ENCODE data around the gene FHOD3.
"Not testable (repeated sequence)": the region's sequence is repeated elsewhere in the genome, so short reads cannot be mapped to it uniquely, and the experiment has no call there.

The FHOD3 gene

GRCh38 chr18:36350251-36350651 is 52.7 kb downstream of the FHOD3 start:
- no peak for DNase-seq (ENCODE audit: low read depth in 3 of 3)

- no peak for DNase-seq (ENCODE audit: low read depth in 3 of 3)
Observed at GRCh38 chr18:36350839-36351469, 53.4 kb downstream of the FHOD3 start.

GRCh38 chr18:36352384-36352783 is 54.9 kb downstream of the FHOD3 start:
- DNase-seq (ENCODE audit: low read depth in 3 of 3): no peak

DNA sequence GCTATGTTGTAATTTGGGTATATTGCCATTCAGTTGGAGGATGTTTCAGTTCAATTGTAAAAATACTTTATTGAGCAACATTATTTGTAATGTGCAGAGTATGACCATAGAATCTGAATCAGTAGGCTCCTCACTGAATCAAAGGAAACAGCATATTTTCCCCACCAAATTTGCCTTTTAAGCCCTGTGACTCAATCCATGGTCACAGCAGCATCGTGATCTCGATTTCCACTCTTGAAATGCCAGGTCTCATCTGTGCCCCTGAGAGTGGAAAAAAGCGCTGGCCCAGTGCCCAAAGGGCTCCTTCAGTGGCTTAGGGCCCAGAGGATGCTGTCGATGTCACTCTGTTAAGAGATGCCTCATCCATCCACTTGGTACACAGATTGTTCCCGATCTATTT is 57.5 kb downstream of the FHOD3 start:
- no peak for DNase-seq (ENCODE audit: low read depth in 3 of 3)

DNA sequence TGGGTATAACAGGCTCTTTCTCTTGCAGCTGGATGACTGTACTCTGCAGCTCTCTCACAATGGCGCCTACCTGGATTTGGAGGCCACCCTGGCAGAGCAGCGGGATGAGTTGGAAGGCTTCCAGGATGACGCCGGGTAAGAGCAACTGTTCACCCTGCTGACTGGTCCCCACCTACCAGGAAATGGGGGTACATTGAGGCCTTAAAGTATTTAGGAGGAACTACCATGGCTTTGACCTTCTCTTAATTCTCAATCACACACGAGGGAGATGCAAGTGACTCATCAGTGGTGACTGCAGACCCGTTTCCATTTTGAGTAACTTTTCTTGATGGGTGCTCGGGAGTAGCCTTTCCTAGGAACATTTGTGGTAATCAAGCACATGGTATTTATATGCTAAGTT is 58.0 kb downstream of the FHOD3 start:
- DNase-seq (ENCODE audit: low read depth in 3 of 3): no peak

- not testable (repeated sequence) for DNase-seq (ENCODE audit: low read depth in 3 of 3)
Observed at GRCh38 chr18:36356741-36357140, 59.2 kb downstream of the FHOD3 start.

DNA sequence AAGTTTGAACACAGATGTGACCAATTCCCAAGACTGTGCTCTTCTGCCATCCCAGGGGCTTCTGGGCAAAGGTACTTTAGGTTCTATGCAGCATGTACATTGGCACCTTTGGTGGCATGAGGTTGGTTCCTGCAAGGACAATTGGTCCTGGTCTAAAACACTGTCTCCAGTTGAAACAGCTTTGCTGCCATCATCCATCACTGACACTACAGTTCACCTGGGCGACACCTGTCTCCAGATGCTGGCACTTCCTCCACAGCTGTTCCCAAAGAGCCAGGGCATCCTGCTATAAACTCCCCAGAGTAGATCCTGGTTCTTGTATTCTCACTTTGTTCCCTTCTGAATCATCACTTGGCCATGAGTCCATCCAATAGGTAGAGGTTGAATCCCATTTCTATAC is 60.6 kb downstream of the FHOD3 start:
- no peak for DNase-seq (ENCODE audit: low read depth in 3 of 3)

- no peak for DNase-seq (ENCODE audit: low read depth in 3 of 3)
Observed at GRCh38 chr18:36360256-36360909, 62.9 kb downstream of the FHOD3 start.

DNA sequence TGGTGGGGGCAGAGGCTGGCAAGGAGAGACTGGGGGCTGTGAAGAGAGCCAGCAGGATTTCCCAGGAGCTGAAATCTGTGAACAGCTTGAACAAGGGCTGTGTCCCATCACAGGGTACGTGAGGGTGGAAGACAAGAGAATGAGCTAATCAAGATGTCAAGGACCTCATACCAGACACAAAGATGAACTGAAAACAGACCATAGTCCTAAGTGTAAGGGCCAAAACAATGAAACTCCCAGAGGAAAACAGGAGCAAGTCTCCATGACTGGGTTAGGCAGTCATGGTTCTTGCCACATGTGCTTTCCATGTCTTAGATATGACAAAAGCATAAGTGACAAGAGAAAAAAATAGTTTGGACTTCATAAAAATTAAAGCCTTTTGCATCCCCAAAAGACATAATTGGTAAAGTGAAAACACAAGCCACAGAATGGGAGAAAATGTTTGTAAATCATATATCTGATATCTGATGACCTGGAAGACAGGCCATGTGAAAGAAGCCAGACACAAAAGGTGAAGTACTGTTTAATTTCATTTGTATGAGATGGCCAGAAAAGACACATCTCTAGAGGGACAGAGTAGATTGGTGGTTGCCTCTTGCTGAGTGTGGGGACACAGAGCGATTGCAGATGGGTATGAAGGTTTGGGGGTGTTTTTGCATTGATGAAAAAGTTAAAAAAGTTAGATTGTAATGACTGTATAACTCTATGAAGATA is 67.6 kb downstream of the FHOD3 start:
- DNase-seq (ENCODE audit: low read depth in 3 of 3): no peak

- no peak for DNase-seq (ENCODE audit: low read depth in 3 of 3)
Observed at GRCh38 chr18:36365836-36366775, 68.6 kb downstream of the FHOD3 start.

GRCh38 chr18:36366994-36367839 is 69.7 kb downstream of the FHOD3 start:
- DNase-seq (ENCODE audit: low read depth in 3 of 3): no peak

- DNase-seq (ENCODE audit: low read depth in 3 of 3): no peak
Observed at GRCh38 chr18:36368889-36369288, 71.4 kb downstream of the FHOD3 start.

DNA sequence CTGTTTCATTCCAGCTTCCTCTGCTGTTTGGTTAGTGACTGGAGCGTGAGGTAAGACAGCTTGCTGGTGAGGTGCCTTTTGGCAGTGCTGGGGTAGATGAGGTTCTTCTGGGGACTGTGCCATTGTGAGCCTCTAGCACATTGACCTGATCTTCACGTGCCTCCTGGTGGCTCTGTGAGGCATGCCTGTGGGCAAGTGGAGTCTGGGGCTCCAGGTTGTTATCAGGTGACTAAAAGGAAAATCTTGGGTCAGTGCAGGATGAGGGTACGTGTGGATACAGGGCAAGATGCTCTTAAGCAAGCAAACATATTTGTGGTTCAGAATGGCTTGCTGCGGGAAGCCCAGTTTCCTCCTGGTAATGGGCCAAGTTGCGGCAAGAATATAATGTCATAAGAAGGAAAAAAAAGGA is 75.4 kb downstream of the FHOD3 start:
- no peak for DNase-seq (ENCODE audit: low read depth in 3 of 3)

DNA sequence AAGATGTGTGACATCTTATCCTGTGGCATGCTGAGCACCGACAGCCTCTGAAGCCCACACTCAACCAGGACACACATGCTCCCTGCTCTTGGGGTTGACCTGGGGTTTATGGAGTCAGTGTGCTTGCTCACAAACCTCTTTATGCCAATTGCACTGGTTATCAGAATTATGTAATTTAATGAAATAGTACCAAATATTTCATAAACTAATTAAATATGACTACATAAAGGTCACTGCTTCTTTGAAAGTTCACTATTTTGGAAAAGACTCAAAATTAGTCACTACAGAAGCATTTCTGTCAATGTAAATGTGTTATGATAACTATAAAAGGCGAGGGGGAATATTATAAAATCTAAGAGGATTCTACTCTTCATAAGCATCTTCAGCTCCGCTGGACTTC is 76.7 kb downstream of the FHOD3 start:
- no peak for DNase-seq (ENCODE audit: low read depth in 3 of 3)

GRCh38 chr18:36375118-36375517 is 77.6 kb downstream of the FHOD3 start:
- DNase-seq (ENCODE audit: low read depth in 3 of 3): no peak

GRCh38 chr18:36376361-36376760 is 78.8 kb downstream of the FHOD3 start:
- no peak for DNase-seq (ENCODE audit: low read depth in 3 of 3)

DNA sequence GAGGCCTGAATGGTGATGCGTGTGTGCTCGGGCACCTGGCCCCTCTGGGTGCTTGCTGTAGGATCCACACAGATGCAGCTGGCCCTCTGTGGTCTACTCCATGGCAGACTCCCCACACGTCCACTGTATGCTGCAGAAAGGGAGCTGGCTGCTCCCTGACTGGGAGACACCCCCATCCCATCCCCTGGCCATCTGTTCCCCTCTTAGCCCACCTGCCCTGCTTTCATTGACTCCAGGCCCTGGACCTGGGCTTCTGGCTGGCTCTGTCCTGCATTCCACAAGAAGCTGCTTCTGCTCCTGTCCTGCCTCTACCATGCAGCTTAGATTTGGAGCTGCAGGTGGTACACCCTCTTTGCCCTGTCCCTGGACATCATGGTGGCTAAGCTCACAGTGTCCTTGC is 80.1 kb downstream of the FHOD3 start:
- DNase-seq (ENCODE audit: low read depth in 3 of 3): no peak

- no peak for DNase-seq (ENCODE audit: low read depth in 3 of 3)
Observed at GRCh38 chr18:36378205-36378604, 80.7 kb downstream of the FHOD3 start.

DNA sequence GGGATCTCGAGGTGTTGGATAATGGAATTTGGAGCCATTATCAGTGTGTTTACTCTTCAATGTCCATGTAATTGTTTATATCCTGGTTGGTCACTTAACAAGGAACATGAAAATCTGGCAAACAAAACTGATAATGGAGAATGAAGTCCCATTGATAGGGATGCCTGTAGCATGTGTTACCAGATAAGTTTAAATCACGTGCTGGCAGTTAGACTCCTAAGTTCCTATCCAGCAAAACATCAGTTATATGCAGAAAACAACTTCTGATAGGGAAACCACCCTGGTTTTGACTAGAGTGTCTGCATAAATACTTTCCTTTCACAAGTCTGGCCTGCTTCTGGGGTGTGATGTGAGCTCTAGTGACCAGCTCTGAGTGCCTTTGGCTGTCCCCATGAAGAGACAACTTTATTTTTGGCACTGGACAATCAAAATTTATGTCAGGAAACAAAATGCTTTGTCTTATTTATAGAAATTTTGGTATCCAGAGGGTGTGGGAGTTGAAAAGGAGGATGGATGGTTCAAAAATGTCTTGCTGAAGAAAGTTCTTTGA is 82.0 kb downstream of the FHOD3 start:
- DNase-seq (ENCODE audit: low read depth in 3 of 3): no peak

DNA sequence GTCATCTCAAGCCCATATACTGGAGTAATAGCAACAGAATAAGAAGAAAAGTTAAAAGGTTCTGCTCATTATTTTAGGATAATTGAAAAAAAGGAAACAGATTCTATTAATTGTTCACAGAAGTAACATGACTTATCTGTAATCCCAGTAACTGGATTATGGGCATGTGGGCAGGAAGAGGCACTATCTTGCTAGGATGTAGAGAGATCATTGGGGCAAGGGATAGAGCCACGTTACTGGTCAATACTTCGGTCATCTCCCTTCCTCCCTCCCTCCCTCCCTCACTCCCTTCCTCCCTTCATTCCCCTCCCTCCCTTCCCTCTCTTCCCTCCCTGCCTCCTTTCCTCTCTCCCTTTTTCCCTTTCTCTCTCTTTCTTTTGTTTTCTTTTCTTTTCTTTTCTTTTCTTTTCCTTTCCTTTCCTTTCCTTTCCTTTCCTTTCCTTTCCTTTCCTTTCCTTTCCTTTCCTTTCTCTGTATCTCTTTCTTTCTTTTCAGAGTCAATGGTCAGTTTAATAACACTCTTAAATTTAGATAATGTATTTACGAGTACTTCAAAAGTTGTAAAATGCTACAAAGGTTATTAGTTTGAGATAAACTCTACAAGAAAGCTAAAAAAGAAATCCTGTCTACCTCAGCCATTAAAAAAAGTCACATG is 82.8 kb downstream of the FHOD3 start:
- DNase-seq (ENCODE audit: low read depth in 3 of 3): no peak

All from stimulated activated CD4-positive, alpha-beta T cell treated with anti-CD3 and anti-CD28 coated beads, TNF-alpha, amount 100 ng/mL, for 4 hours (primary cell).